IMR-90 (cell line): ENCODE data around the gene ZFYVE28. TPM values are rescaled to one million over a fixed set of nuclear protein-coding genes. Genes with fewer than 3 reads are reported as not detected.

Experiments used
- ATAC-seq: fragments of 200-7000 bp; cut with Tn5 transposase; 2 replicates; pipeline ENCODE4 v1.9.1; 2020; ENCODE audit warnings: low read depth, mild to moderate bottlenecking, moderate library complexity
- BruUV-seq: library from RNA; stranded (reverse); fragments of 400-500 nt; replicated peaks from 2 replicates; lab custom pipeline; 2021; lab: Mats Ljungman, UMichigan
- CTCF ChIA-PET: fragments of 300-600 bp; formaldehyde crosslinking; extraction: SDS; loops from one replicate; lab custom pipeline; 2021; ENCODE audit warnings: antibody characterized with exemption; lab: Yijun Ruan, JAX
- POLR2A ChIA-PET: fragments of 300-600 bp; sonication (Branson Sonifier 250); formaldehyde crosslinking; loops from one replicate; lab custom pipeline; 2022; ENCODE audit warnings: antibody characterized with exemption; ENCODE audit not compliant: unreplicated experiment; lab: Charles Lee
- DNase-seq: peaks from one replicate; pipeline ENCODE4 v3.0.0; 2013
- H2AFZ ChIP-seq: replicated peaks from 2 replicates; pipeline ENCODE3; 2013; ENCODE audit warnings: low read length, mild to moderate bottlenecking; ENCODE audit not compliant: poor library complexity
- H2AK5ac ChIP-seq: 2 replicates; pipeline ENCODE4 v1.6.1; 2013; ENCODE audit warnings: low read depth, low read length, inconsistent platforms
- H2AK9ac ChIP-seq: replicated peaks from 2 replicates; pipeline ENCODE3; 2013; ENCODE audit warnings: mild to moderate bottlenecking, low read depth, low read length, moderate library complexity; ENCODE audit not compliant: poor library complexity
- H2BK120ac ChIP-seq: 2 replicates; pipeline ENCODE4 v1.6.1; 2013; ENCODE audit warnings: low read depth, low read length, inconsistent platforms
- H2BK15ac ChIP-seq: 3 replicates; pipeline ENCODE4 v1.6.1; 2013; ENCODE audit warnings: low read depth, low read length, inconsistent platforms
- H2BK20ac ChIP-seq: 2 replicates; pipeline ENCODE4 v1.6.1; 2013; ENCODE audit warnings: low read depth, mild to moderate bottlenecking, inconsistent platforms, low read length, moderate library complexity
- H2BK5ac ChIP-seq: 2 replicates; pipeline ENCODE4 v1.6.1; 2013; ENCODE audit warnings: mild to moderate bottlenecking, low read depth, low read length, inconsistent platforms; ENCODE audit not compliant: poor library complexity, severe bottlenecking
- H3K14ac ChIP-seq: replicated peaks from 2 replicates; pipeline ENCODE4 v1.6.1; 2013; ENCODE audit warnings: low read depth, low read length, inconsistent platforms
- H3K18ac ChIP-seq: 2 replicates; pipeline ENCODE4 v1.6.1; 2013; ENCODE audit warnings: low read depth, low read length, control low read depth
- H3K23ac ChIP-seq: 2 replicates; pipeline ENCODE4 v1.6.1; 2013; ENCODE audit warnings: low read depth, low read length, inconsistent platforms
- H3K27ac ChIP-seq: 2 replicates; pipeline ENCODE4 v1.5.1; 2013; ENCODE audit warnings: mild to moderate bottlenecking, control low read depth, low read length; ENCODE audit not compliant: insufficient read depth
- H3K27me3 ChIP-seq: 2 replicates; pipeline ENCODE4 v1.6.1; 2013; ENCODE audit warnings: low read length; ENCODE audit not compliant: control insufficient read depth, insufficient read depth
- H3K36me3 ChIP-seq: 2 replicates; pipeline ENCODE4 v1.6.1; 2013; ENCODE audit warnings: low read length, mixed read lengths; ENCODE audit not compliant: control insufficient read depth, insufficient read depth
- H3K4ac ChIP-seq: 2 replicates; pipeline ENCODE4 v1.6.1; 2013; ENCODE audit warnings: low read depth, low read length, inconsistent platforms
- H3K4me1 ChIP-seq: 2 replicates; pipeline ENCODE4 v1.6.1; 2013; ENCODE audit warnings: low read length, mixed read lengths; ENCODE audit not compliant: control insufficient read depth, insufficient read depth
- H3K4me2 ChIP-seq: 2 replicates; pipeline ENCODE4 v1.6.1; 2013; ENCODE audit warnings: low read depth, mild to moderate bottlenecking, control low read depth, low read length, moderate library complexity
- H3K4me3 ChIP-seq: 2 replicates; pipeline ENCODE4 v1.5.1; 2013; ENCODE audit warnings: low read depth, mild to moderate bottlenecking, control low read depth, low read length, moderate library complexity; ENCODE audit not compliant: insufficient read depth
- H3K56ac ChIP-seq: 2 replicates; pipeline ENCODE4 v1.6.1; 2013; ENCODE audit warnings: low read length, inconsistent platforms; ENCODE audit not compliant: insufficient read depth; ENCODE audit errors: extremely low read depth
- H3K79me1 ChIP-seq, 2 experiments: 2 replicates each; pipeline ENCODE4 v1.6.1; 2013; ENCODE audit warnings: low read length in 2 of 2, inconsistent platforms in 1 of 2, low read depth in 1 of 2
- H3K9ac ChIP-seq: 2 replicates; pipeline ENCODE4 v1.6.1; 2013; ENCODE audit warnings: low read depth, low read length, control low read depth
- H3K9me1 ChIP-seq: 2 replicates; pipeline ENCODE4 v1.6.1; 2013; ENCODE audit warnings: low read length, inconsistent platforms; ENCODE audit not compliant: insufficient read depth
- H3K9me3 ChIP-seq: 2 replicates; pipeline ENCODE4 v1.6.1; 2013; ENCODE audit warnings: low read length; ENCODE audit not compliant: control insufficient read depth, insufficient read depth
- H4K20me1 ChIP-seq: 2 replicates; pipeline ENCODE4 v1.6.1; 2013; ENCODE audit warnings: low read length, inconsistent platforms; ENCODE audit not compliant: insufficient read depth
- H4K5ac ChIP-seq: 2 replicates; pipeline ENCODE4 v1.6.1; 2013; ENCODE audit warnings: mild to moderate bottlenecking, low read depth, low read length, control low read depth
- H4K8ac ChIP-seq, 2 experiments: 2 replicates each; pipeline ENCODE4 v1.6.1; 2013; ENCODE audit warnings: low read depth in 2 of 2, low read length in 2 of 2, control low read depth in 1 of 2, inconsistent platforms in 1 of 2
- H4K91ac ChIP-seq: 2 replicates; pipeline ENCODE4 v1.6.1; 2013; ENCODE audit warnings: low read depth, low read length, inconsistent platforms; ENCODE audit not compliant: insufficient read depth
- BHLHE40 ChIP-seq: fragments of 150-350 bp; IDR thresholded peaks from 2 replicates; pipeline ENCODE4 v1.6.1; 2016; ENCODE audit warnings: mild to moderate bottlenecking, low read depth, low read length
- CEBPB ChIP-seq: IDR thresholded peaks from 2 replicates; pipeline ENCODE4 v1.6.1; 2012; ENCODE audit warnings: low read depth, low read length, improper control_type of control experiment
- CHD1 ChIP-seq: IDR thresholded peaks from 2 replicates; pipeline ENCODE4 v1.6.1; 2012; ENCODE audit warnings: low read depth, low read length, improper control_type of control experiment
- CTCF ChIP-seq: conservative IDR thresholded peaks from 2 replicates; pipeline ENCODE4 v1.5.1; 2012; ENCODE audit warnings: mild to moderate bottlenecking, low read depth, low read length, improper control_type of control experiment
- FOS ChIP-seq: fragments of 150-350 bp; IDR thresholded peaks from 2 replicates; pipeline ENCODE4 v1.6.1; 2016; ENCODE audit warnings: low read depth, low read length
- MAFK ChIP-seq: IDR thresholded peaks from 2 replicates; pipeline ENCODE4 v1.6.1; 2012; ENCODE audit warnings: low read depth, low read length, improper control_type of control experiment
- MAZ ChIP-seq: IDR thresholded peaks from 2 replicates; pipeline ENCODE4 v1.6.1; 2012; ENCODE audit warnings: low read depth, mild to moderate bottlenecking, low read length, improper control_type of control experiment, moderate library complexity, borderline replicate concordance
- MXI1 ChIP-seq: IDR thresholded peaks from 2 replicates; pipeline ENCODE4 v1.6.1; 2012; ENCODE audit warnings: low read depth, mild to moderate bottlenecking, low read length, moderate library complexity, borderline replicate concordance
- NFE2L2 ChIP-seq: fragments of 150-350 bp; IDR thresholded peaks from 2 replicates; pipeline ENCODE4 v1.6.1; 2016; ENCODE audit warnings: low read depth, mild to moderate bottlenecking, low read length
- POLR2A ChIP-seq: IDR thresholded peaks from 2 replicates; pipeline ENCODE4 v1.6.1; 2012; ENCODE audit warnings: mild to moderate bottlenecking, low read depth, low read length
- RAD21 ChIP-seq: IDR thresholded peaks from 2 replicates; pipeline ENCODE4 v1.6.1; 2012; ENCODE audit warnings: low read length, improper control_type of control experiment
- RCOR1 ChIP-seq: IDR thresholded peaks from 2 replicates; pipeline ENCODE4 v1.6.1; 2012; ENCODE audit warnings: mild to moderate bottlenecking, low read length, improper control_type of control experiment; ENCODE audit not compliant: insufficient replicate concordance
- RFX5 ChIP-seq: IDR thresholded peaks from 2 replicates; pipeline ENCODE4 v1.8.0; 2012; ENCODE audit warnings: low read depth, mild to moderate bottlenecking, low read length, moderate library complexity
- SMC3 ChIP-seq: fragments of 150-350 bp; IDR thresholded peaks from 2 replicates; pipeline ENCODE4 v1.6.1; 2016; ENCODE audit warnings: low read depth, mild to moderate bottlenecking, antibody characterized with exemption, low read length, moderate library complexity
- USF2 ChIP-seq: fragments of 150-350 bp; IDR thresholded peaks from 2 replicates; pipeline ENCODE4 v1.6.1; 2017; ENCODE audit warnings: mild to moderate bottlenecking, antibody characterized with exemption, low read length, low read depth
- WGBS, 2 experiments: methylation state at CpG; one replicate each; pipeline versions ENCODE4 v1.1.5 to v1.1.7; 2013; ENCODE audit warnings: missing lambda C conversion rate in 2 of 2; ENCODE audit not compliant: insufficient read length in 1 of 2; ENCODE audit errors: extremely low coverage in 2 of 2; 5-methylcytosine and 5-hydroxymethylcytosine counted together
- dilution Hi-C: fragments of 300-500 bp; cut with HindIII; formaldehyde crosslinking; loops from one replicate; pipeline ENCODE4 v1.14.3; 2018; ENCODE audit warnings: low sequenced_read_pairs; ENCODE audit not compliant: unreplicated experiment
- in situ Hi-C: fragments of 300-500 bp; cut with MboI; formaldehyde crosslinking; loops from 3 replicates; pipeline ENCODE4 v1.14.3; 2019; ENCODE audit warnings: low sequenced_read_pairs, inconsistent platforms, mixed read lengths
- intact Hi-C: fragments of 100-400 bp; cut with micrococcal nuclease; formaldehyde crosslinking; loops from 2 replicates; pipeline ENCODE4 v1.10.0; 2022
- polyA plus RNA-seq, 3 experiments: library from polyadenylated mRNA; depleted of rRNA; stranded (reverse); fragments of >200 nt; gene quantifications; 2 replicates each; pipeline ENCODE4 v1.2.3, GENCODE V29; 2012; ENCODE audit warnings: low replicate concordance in 1 of 3
- total RNA-seq: library from RNA; depleted of rRNA; stranded (reverse); fragments of >200 nt; gene quantifications from 2 replicates; pipeline ENCODE4 v1.2.3, GENCODE V29; 2012

ZFYVE28 gene
- total and polyA plus RNA-seq, 2 of the 4 experiments (the other 2 are of a cell fraction): 0.36 to 1.2 TPM

GRCh38 chr4:2451821-2452785 lies 33.7 kb upstream of the ZFYVE28 start:
- Histone ChIP-seq H4K91ac (no peak overlapping the region), H4K20me1 (no peaks in the 10 kb centered on the region; the same call in 1 of the 2 replicates), H2AK9ac (peak overlapping the region; percentile 37), H2BK15ac (no peak overlapping the region), H4K5ac (no peak overlapping the region), H3K4me1 (no peaks in the 10 kb centered on the region), H3K9me3 (no peaks in the 10 kb centered on the region), H2BK5ac (no peak overlapping the region), H2BK20ac (no peak overlapping the region), H3K23ac (no peak overlapping the region), H3K14ac (no peak overlapping the region), H3K9me1 (no peaks in the 10 kb centered on the region), H3K4me2 (no peak overlapping the region), H2AFZ (no peak overlapping the region), H3K79me1 (no peaks in the 10 kb centered on the region), H3K4me3 (no peak overlapping the region), H3K27ac (no peak overlapping the region), H2AK5ac (no peak overlapping the region), H3K36me3 (no peaks in the 10 kb centered on the region), H3K9ac (no peak overlapping the region), H3K27me3 (peaks cover 25% of the 10 kb centered on the region), H3K18ac (no peak overlapping the region), H4K8ac (no peak overlapping the region), H2BK120ac (no peak overlapping the region), H3K4ac (no peak overlapping the region), H3K56ac (no peak overlapping the region)
- BruUV-seq: no TSS peak
- CTCF ChIA-PET: no interaction called here
- ATAC-seq (no peak), DNase-seq (no peak)
- WGBS, 2 experiments: 65% methylated on average over 16 of the region's 25 CpGs; no CpG with 5 or more reads in 1 of the 2 experiments
- in situ Hi-C loops (no loop called here), dilution Hi-C loops (no loop called here), intact Hi-C loops (no loop called here)
- POLR2A ChIA-PET: no interaction called here
- TF ChIP-seq CEBPB (no peak), RFX5 (no peak), FOS (no peak), RAD21 (no peak), RCOR1 (no peak), MXI1 (no peak), CHD1 (no peak), SMC3 (no peak), MAFK (no peak), NFE2L2 (no peak), USF2 (no peak), CTCF (no peak), MAZ (no peak), POLR2A (no peak), BHLHE40 (no peak)
